Activated effector memory CD4-positive, alpha-beta T cell treated with Interleukin-2 at 50 U/mL for 16 hours (primary cell): ENCODE data around the gene TEX29.

ENCODE experiments used
- DNase-seq: peaks from one replicate; pipeline ENCODE4 v3.0.0-alpha.2; 2020

TEX29 gene

DNA sequence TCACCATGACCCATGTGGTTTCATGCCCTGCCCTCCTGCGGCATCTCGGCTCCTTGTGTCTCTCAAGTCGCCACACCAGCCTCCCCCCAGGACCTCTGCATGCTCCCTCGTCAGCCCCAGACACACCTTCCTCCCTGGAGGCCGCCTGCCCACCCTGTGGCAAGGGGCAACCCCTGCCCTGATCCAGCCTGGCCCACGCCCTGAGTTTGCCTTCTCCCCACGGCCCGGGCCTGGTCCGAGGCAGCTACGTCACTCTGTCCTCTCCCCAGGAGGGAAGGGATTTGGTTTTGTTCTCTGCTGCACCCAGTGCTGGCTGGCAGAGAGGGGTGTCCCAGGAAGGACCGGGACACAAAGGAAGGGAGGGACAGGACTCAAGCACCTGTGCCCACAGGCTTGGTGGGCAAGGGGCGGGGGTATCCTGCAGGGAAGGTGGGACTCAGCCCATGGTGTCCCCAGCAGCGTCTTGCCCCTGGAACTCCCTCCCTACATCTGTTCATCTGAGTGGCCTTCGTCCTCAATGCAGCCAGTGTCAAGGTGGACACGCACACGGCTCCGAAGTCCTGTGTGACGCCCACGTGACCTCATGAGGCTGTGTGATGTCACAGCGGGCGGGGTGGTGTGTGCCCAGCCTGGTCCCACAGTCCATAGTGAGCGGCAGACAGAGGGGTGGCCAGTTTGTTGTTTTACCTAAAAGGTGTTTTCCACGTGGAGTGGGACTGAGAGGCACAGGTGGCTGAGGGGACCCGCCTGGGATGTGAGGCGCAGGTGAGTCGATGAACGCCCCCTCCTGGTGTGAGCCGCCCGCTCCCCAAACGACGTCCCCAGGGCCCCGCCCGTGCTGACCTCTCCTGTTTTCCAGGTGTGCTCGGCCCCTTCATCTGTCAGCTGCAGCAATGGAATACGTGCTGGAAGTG is at the start of gene TEX29:
TSS of gene TEX29 (plus strand) at position 645 of the 914 bp plus-strand sequence. CDS start at position 894, 249 bp downstream.
- DNase-seq: no peak

DNA sequence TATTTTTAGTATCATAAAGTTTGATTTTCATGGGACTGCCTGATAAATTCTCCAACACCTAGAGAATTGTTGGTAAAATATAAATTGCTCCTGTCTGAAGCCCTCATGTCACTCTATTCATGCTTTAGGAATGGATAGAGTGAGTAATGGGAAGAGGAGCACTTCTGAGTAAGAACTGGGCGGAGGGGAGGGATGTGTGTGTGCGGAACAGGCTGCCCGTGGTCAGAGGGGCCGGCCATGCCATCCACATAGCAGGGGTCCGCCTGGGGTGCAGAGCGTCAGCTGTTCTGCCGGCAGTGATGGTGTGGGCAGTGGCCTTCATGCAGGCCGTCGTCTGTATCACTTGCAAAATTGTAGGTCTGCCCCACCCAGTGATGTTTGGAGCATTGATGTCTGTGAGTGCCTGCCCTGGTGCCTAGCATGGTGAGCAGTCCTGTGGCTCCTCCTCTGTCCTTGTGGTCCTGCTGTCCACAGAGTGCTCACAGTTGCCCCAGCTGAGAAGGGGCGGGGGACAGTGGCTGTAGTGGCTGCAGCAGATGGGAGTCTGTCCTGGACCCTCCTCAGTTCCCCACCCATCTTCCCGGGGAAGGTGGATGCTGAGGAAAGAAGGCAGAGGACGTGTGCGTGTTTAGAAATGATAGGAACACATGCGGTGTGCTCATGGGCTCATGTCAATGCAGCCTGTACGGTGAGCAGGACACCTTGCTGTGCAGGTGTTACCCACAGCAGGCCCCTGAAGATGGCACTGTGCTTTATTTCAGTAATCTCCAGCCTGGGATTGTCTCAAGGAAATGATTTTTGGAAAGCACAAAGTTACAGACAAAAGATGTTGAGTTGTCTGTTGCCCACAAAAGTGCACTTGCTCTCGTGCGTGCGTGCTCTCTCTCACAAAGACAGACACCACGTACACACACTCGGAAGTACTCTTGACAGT is 49.4 kb upstream of the TEX29 start:
- no peak for DNase-seq

DNA sequence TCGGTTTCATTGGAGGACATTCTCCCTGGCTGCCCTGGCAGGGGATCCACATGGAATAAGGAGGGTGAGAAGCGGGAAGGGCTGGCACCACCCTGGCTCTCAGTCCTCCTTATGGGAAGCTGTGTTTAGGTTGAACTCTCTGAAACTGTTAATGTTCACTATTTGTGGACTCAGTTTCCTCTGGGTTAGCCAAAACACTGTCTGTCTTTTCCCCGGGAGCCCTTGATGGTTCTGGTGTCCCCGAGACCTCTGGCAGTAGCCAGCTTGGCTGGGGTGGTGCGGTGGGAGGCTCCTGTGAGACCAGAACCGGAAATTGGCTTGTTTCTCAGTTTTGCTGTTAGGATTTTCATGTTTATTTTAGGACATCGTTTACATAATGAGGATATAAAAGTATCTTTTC is 48.3 kb upstream of the TEX29 start:
- DNase-seq: no peak

DNA sequence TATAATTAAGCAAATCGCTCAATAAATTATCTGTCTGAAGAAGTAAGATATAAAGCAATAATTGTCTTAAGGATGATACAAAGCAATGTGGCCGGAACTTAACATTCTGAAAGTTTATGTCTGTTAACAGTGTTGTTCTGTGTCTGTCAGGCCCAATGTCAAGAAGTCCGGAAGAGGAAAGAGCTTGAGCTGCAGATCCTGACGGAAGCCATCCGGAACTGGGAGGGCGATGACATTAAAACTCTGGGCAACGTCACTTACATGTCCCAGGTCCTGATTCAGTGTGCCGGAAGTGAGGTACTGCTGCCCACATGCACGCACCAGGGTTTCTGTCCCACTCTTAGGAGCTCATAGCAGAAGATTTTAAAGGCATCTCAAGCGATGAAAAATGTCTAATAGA is 45.1 kb upstream of the TEX29 start:
- no peak for DNase-seq

DNA sequence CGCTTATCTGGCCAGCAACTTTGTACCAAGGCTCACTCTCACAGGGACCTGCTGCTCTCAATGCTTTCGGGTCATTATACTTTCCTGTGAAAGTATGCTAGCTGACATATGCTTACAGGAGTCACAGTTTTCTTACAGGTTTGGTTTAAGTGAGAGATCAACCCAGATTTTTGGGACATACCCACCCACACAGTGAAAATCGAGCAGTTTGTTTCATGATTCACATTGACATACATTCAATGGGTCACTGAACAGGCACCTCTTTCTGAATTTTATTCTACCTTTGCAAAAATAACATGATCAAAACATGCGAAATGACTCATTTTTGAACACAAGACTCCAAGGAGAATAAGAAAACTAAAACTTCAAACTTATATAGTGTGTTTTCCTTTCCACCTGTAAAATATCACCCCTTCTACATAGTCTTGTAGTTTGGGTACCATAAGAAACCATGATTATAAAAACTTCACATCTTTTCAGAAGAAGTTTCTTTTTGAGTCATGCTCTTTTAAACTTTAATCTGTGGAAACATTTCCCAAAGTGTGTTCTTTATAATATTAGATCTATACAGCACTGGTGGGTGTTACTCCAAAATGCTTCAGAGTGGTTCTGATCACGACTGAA is 44.3 kb upstream of the TEX29 start:
- no peak for DNase-seq

DNA sequence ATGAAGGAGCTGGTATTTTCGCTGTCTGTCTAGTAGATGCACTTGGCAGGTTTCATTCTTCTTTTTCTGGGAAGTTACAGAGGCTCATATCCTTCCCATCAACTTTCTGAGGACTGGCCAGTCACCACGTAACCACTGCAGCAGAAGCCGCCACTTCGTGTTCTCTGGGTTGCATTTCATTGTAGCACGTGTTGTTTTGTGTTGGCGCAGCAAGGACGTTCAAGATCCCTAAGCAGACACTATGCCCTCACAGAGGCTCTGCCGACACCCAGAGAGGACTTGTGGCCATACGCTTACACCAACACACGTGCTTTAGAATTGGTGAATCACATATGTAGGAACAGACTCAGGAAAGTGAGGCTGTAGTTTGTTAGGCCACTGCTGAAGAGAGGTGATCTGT is 42.2 kb upstream of the TEX29 start:
- DNase-seq: no peak

DNA sequence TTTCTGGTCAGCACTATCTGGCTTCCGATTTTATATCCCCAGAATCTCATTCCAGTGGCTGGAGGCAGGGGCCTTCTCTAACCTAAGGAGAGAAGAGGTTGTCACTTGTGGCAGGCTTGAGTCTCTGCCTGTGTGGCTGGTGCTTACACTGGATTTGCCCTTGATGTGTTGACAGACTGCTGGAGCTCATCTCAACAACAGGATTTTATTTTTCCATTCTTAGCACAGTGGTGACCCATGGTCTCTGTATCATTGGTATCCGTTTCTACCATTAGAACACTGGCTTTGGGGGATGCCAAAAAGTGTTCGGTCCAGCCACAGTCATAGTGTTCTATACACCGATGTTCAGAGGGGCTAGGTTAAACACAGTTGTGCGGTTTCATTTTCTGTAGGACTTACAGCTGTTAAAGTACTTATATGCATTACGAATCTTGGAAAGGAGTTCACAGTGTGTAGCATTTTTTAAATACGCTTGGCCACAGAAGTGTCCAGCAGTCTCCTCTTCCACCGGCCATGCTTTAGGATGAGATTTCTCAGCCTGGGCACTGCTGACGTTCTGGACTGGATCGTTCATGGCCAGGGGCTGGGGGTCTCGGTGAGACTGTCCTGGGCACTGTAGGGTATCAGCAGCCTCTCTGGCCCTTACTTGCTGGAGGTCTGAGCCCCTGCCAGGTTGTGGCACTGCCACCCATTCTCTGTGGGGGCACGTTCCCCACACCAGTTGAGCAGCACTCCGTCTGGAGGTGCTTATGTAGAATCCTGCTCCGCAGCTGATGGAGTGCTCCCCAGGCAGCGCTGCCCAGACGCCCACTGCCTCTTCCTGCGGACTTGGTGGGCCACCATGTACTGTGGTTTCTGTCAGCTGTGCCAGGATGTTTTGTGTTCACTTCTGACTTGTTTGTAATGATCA is 41.4 kb upstream of the TEX29 start:
- DNase-seq: no peak

DNA sequence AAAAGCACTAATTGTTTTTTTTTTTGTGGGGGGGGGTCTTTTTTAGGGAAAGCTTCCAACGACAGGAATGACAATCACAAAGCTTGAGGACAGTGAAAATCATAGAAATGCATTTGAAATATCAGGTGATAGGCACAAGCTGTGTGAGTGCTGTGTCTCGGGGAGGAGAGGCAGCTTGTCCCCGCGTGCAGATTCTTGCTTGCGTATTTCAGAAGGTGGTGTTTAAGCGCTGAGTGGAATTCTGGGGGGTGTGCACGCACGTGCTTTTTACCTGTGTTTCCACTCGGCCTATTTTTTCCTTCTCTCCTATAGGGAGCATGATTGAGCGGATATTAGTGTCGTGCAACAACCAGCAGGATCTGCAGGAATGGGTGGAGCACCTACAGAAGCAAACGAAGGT is 40.2 kb upstream of the TEX29 start:
- DNase-seq: no peak

DNA sequence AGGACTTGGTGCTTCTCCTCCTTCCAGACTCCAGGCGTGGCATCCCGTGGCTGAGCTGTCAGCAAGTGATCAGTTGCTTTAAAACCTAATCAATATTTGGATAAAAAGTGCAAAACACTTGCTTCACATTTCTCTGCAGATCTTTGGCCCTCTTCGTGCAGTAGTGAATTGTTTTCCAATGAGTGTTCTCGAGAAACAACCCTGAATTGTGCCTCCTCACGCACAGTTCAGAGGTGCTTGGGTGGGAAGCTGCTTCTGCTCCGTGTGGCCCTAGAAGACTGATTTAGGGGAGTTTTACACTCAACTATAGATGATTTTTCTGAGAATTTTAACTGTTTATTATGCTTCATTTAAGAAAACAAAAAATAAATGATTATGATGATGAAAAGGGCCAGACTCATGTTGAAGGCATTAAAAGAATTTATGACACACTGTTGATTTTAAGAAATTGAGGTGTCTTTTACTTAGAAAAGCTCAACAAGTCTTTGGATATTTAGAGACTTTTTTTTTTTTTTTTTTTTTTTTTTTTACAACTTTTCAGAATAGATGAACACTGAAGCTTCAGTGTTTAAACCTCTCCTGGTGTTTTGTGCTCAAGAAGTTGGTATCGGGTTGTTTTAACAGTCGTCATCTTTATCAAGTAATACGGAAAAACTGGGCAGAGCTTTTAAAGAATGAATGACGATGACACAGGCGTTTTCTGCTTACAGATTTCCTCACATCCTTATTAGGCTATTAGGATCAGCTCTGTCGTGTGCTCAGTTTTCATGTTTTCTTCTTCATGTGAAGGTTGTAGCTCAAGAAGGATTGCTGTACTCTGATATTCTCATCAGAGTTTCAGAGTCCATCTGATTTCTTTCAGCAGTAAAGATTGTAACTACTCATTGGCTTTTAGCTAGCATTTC is 39.5 kb upstream of the TEX29 start:
- DNase-seq: no peak

DNA sequence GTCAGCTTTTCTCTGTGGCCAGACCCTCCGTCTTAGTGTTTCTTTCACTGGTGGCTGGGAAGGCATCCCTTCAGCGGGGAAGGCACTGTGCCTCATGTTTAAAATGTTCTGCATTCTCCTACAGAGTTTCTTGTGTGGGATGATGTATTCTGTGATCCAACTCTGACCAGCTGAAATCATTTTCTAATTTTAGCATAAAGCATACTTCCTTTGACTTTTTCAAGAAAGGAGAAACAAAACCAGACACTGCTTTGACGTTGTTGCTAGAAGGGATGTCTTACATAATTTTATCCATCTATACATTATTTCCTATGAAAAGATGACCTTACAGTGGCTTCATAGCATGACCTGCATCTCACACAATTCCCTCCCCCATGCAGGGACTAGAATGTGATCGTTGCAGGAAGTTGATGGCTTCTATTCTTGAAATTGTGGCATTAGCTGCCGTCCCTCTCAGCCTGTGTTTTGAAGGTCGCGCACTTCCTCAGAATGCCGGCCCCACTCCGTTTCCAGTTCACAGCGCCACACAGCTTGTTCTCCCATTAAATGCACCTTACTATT is 38.6 kb upstream of the TEX29 start:
- no peak for DNase-seq

DNA sequence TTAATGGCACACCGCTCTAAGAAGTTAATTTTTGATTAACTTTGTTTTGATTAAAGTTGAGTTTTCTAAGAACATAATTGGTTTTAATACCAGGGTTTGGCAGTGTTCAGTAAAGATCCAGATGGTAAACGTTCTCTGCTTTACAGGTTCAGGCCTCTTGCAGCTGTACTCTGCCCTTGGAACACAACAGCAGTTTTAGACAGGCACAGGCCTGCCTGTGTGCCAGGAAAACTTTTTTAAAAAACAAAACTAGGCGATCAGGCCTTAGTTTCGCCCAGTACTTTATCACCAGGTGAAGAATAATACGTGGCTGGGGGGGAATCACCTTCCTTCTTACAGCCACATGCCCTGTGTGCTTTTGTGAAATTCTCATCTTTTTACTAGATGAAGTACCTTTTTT is 38.0 kb upstream of the TEX29 start:
- DNase-seq: no peak

DNA sequence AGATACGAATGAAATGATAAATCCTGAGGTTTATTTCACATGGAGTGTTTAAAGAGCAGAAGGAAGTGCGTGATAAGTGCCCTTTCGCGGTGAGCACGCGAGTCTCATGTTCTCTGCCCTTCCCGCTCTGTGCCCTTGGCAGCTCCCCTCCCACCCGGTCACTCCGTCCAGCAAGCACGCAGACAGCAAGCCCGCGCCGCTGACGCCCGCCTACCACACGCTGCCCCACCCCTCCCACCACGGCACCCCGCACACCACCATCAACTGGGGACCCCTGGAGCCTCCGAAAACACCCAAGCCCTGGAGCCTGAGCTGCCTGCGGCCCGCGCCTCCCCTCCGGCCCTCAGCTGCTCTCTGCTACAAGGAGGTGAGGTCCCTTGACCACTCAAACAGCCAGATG is 37.4 kb upstream of the TEX29 start:
- DNase-seq: no peak

DNA sequence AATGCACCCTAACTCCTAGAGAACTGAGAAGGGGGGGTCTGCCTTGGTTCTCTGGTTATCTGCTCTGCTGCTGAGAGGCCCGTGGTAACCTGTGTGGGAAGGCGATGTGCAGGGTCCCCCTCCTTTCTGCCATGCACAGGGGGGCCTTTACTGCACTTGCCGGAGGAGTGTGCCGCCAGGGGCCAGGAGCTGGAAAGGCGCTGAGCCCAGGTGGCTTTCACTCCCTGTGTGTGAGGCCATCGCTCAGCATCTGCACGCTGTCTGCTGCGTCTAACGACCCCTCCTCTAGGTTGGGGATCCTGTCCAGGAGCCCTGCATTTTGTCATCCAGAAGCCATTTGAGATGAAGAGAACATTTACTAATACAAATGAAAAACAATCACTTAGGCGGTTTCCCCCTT is 37.0 kb upstream of the TEX29 start:
- no peak for DNase-seq

DNA sequence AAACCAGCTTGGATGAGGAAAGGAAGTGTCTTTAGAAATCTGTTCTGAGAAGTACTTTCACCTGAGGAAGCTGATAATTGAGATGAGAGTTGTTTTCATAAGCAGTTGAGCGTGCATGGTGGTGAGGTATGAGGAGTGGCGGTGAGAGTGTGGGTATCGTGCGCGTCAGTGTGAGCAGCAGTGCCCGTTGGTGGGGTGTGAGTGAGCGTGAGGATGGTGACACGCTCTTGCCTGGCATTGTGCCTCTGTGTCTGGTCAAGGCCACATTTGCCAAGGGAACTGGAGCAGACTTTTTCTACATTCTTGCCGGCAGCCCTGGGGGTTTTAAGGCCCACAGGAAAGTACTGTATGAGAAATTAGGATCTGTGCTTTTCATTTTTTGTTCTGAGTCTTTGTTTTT is 36.5 kb upstream of the TEX29 start:
- DNase-seq: no peak

DNA sequence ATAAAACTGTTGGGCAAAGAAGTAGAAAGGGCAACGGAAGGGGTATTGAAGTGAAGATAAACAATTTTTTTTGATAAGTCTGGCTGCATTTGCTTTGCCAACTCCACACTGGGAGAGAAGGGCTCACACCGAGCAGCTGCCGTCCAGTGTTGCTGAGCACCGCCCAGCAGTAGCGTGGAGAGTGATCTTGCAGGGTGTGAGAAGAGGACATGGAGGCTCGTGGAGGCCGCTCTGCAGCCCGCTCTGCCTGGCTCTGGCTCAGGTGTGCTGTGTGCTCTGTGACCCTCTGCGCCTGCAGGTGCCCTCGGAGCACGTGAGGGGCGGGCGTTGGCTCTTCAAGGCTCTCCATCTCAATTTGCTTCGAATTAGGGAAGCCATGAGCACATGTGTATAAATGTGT is 35.9 kb upstream of the TEX29 start:
- DNase-seq: no peak

DNA sequence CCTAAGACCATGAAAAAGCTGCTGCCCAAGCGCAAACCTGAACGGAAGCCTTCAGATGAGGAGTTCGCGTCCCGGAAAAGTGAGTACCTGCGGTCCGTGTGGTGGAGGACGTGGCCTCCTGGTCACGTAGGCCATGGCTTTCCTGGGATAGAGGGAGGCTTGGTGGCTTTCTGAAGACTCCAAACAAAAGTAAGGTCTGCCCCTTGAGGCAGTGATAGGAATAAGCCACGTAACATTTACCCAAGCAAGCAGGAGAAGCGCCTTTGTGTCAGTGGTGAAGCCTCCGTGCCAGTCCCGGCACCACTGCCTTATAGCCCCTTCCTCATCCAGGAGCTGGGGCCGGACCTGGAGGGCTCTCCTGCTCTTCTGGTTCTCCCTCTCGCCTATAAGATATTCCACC is 34.3 kb upstream of the TEX29 start:
- no peak for DNase-seq

DNA sequence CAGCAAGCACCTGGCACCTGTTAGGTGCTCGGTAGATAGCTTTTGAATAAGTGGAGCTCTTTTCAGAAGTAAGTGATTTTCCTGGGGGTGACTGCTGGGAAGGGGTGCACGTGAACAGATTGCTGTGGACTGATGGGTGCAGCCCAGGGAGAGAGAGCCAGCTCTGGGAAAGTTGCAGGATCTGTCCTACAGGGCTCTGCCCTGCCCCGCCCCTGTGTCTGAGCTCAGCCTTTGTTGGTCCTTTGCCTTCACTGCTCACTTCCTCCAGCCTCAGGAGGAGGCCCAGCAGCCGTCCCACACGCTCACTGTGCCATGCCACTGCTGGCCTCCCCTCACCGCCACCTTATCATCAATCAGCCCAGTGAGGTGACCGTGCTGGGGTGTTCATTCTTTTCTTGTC is 33.7 kb upstream of the TEX29 start:
- DNase-seq: no peak

DNA sequence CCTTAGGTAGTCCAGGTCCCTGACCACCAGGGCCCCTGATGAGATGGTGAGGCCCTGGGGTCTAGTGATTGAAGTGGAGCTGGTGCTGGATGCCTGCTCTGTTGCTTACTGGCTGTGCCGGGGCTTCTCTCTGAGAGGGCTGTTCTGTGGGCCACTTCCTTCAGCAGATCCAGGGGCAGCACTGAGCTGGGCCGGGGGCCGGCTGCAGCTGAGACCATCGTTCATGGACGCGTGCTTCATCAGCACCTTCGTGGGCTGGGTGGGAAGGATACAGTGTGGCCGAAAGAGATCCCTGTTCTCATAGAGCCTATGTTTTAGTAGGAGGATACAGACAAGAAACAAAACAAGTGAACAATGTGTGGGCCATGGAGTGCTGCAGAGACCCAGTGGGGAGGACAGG is 33.2 kb upstream of the TEX29 start:
- DNase-seq: no peak

DNA sequence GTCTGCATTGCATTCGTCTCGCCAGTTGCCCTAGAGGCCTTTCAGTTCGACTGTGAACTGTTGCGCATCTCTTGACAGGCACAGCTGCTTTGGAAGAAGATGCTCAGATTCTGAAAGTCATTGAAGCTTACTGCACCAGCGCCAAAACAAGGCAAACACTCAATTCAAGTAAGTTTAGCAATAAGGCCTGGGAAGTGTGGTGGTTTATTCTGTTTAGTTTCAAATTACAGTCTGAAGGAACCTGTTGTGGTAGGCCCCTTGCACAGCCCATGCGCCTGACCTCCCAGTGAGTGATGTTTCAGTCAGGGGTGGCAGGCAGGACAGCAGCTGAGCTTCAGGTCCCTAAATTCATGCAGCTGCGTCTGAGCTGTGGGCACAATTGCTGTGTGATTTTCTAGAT is 32.2 kb upstream of the TEX29 start:
- DNase-seq: no peak

DNA sequence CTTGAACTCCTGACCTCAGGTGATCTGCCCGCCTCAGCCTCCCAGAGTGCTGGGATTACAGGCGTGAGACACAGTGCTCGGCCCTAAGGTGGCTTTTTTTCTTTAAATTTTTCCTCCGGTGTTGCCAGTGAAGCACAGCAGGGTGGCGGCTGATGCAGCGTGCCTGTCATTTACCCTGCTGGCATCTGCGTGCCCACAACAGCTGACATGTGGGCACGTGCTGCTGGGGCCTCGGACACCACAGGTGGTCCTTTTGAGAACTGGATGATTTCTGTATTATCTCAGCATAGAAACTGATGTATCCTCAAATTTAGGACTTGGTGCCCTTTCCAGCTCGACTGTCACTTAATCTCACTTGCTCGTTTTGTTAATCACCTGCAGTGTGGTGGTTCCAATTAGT is 31.2 kb upstream of the TEX29 start:
- no peak for DNase-seq

DNA sequence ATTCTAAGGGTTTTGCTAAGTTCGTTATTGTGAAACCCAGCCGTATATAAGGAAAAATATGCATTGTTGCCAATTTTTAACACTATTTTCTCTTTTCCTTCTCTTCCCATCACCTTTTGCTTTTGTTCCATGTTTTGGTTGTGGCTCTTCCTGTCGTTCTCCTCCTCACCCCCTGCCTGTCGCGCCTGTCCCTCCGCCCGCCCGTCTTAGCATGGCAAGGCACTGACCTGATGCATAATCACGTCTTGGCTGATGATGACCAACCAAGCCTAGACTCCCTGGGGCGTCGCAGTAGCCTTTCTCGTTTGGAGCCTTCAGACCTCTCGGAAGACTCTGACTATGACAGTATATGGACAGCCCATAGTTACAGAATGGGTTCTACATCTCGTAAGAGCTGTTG is 28.5 kb upstream of the TEX29 start:
- no peak for DNase-seq
